NCI-H1436 treated with DMSO at 0.1 percent for 48 hours (cell line): ENCODE data around the gene GPR143.
"Not testable (repeated sequence)": the region's sequence is repeated elsewhere in the genome, so short reads cannot be mapped to it uniquely, and the experiment has no call there.

ENCODE experiments used
- DNase-seq: peaks from one replicate; lab custom pipeline; 2025; lab: John Stamatoyannopoulos, UW

The GPR143 gene

GRCh38 chrX:9765737-9766097 is at the start of gene GPR143:
TSS of gene GPR143 (minus strand) at chrX:9765847. CDS start at chrX:9765817, 30 bp downstream.
- no peak for DNase-seq

GRCh38 chrX:9811086-9811485 is 45.4 kb upstream of the GPR143 start:
- DNase-seq: not testable (repeated sequence)

- DNase-seq: not testable (repeated sequence)
Observed at GRCh38 chrX:9809876-9810275, 44.2 kb upstream of the GPR143 start.

- no peak for DNase-seq
Observed at GRCh38 chrX:9807355-9808182, 41.9 kb upstream of the GPR143 start.

- no peak for DNase-seq
Observed at GRCh38 chrX:9805956-9806355, 40.3 kb upstream of the GPR143 start.

GRCh38 chrX:9804444-9804843 is 38.8 kb upstream of the GPR143 start:
- DNase-seq: no peak

- DNase-seq: no peak
Observed at GRCh38 chrX:9802737-9803136, 37.1 kb upstream of the GPR143 start.

GRCh38 chrX:9797384-9798360 is 32.0 kb upstream of the GPR143 start:
- DNase-seq: no peak

GRCh38 chrX:9794495-9794894 is 28.8 kb upstream of the GPR143 start:
- DNase-seq: no peak

- no peak for DNase-seq
Observed at GRCh38 chrX:9790866-9791265, 25.2 kb upstream of the GPR143 start.

GRCh38 chrX:9789555-9789954 is 23.9 kb upstream of the GPR143 start:
- no peak for DNase-seq

- no peak for DNase-seq
Observed at GRCh38 chrX:9788911-9789310, 23.3 kb upstream of the GPR143 start.

- DNase-seq: no peak
Observed at GRCh38 chrX:9786798-9787635, 21.4 kb upstream of the GPR143 start.

GRCh38 chrX:9785944-9786797 is 20.5 kb upstream of the GPR143 start, which contains the start of gene SHROOM2:
TSS of gene SHROOM2 (plus strand) at chrX:9786429. CDS start at chrX:9786546, 117 bp downstream.
- no peak for DNase-seq

- no peak for DNase-seq
Observed at GRCh38 chrX:9785254-9785943, 19.8 kb upstream of the GPR143 start.

- DNase-seq: no peak
Observed at GRCh38 chrX:9784332-9784731, 18.7 kb upstream of the GPR143 start.

- DNase-seq: no peak
Observed at GRCh38 chrX:9781941-9782340, 16.3 kb upstream of the GPR143 start.

- DNase-seq: no peak
Observed at GRCh38 chrX:9775930-9776329, 10.3 kb upstream of the GPR143 start.

- no peak for DNase-seq
Observed at GRCh38 chrX:9772943-9773342, 7.3 kb upstream of the GPR143 start.

- DNase-seq: no peak
Observed at GRCh38 chrX:9770319-9770718, 4.7 kb upstream of the GPR143 start.
